Uterus (tissue), 2 donors: ENCODE data around the gene CDKAL1.

Experiments used
- POLR2A ChIP-seq, 2 donors: fragments of 450-650 bp; IDR thresholded peaks; one replicate each; pipeline ENCODE4 v1.6.1; 2016; ENCODE audit warnings: antibody characterized with exemption in 2 of 2, mild to moderate bottlenecking in 1 of 2, moderate library complexity in 1 of 2
- TF ChIP-seq, protein P1 (sequence below), 4 experiments: fragments of 200-600 bp in 2 of 4; fragments of 450-650 bp in 2 of 4; sonication (generic) in 2 of 4; IDR thresholded peaks; one replicate each; pipeline ENCODE4 v1.5.1; 2016 to 2019; ENCODE audit warnings: antibody characterized with exemption in 4 of 4, mild to moderate bottlenecking in 2 of 4, moderate library complexity in 1 of 4

DNA sequence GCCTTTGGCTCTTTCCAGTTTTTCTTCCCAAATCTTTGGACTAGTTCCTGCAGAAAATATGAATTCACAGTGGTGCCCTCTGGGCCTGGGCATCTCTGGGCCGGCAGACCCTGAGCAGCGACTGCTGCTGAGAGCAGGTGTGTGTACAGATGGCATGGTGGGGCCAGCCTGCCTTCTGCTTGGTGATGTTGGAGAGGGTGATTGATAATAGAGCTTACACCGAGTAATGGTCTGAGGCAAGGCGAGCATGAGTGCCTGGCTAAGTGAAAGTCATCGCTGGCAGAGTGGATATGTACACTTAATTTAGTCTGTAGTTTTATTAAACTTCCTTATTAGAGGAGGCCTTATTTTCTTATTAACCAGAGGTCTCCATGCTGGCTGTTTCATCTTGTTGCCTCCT lies 156.9 kb downstream of the CDKAL1 start:
- TF ChIP-seq, protein P1, sequence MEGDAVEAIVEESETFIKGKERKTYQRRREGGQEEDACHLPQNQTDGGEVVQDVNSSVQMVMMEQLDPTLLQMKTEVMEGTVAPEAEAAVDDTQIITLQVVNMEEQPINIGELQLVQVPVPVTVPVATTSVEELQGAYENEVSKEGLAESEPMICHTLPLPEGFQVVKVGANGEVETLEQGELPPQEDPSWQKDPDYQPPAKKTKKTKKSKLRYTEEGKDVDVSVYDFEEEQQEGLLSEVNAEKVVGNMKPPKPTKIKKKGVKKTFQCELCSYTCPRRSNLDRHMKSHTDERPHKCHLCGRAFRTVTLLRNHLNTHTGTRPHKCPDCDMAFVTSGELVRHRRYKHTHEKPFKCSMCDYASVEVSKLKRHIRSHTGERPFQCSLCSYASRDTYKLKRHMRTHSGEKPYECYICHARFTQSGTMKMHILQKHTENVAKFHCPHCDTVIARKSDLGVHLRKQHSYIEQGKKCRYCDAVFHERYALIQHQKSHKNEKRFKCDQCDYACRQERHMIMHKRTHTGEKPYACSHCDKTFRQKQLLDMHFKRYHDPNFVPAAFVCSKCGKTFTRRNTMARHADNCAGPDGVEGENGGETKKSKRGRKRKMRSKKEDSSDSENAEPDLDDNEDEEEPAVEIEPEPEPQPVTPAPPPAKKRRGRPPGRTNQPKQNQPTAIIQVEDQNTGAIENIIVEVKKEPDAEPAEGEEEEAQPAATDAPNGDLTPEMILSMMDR (IDR thresholded peaks at IDR 0.05), result no peak
- no peak for TF ChIP-seq POLR2A (IDR thresholded peaks at IDR 0.05)
